Cardiac muscle cell (in vitro differentiated cells and primary cell): ENCODE data around the gene ABCC10. TPM values are rescaled to one million over a fixed set of nuclear protein-coding genes. Genes with fewer than 3 reads are reported as not detected.

Source experiments
- DNase-seq, 2 donors: peaks; one replicate each; pipeline versions ENCODE4 v3.0.0 to v3.0.0-alpha.2; 2010 to 2017; ENCODE audit warnings: low read depth in 1 of 2, low spot score in 1 of 2
- H3K27ac ChIP-seq: fragments of 200-600 bp; sonication (generic); 2 replicates; pipeline ENCODE4 v1.5.1; 2016
- H3K27me3 ChIP-seq: fragments of 200-600 bp; sonication (generic); 2 replicates; pipeline ENCODE4 v1.6.0; 2016; ENCODE audit warnings: control low read depth
- H3K36me3 ChIP-seq: fragments of 200-600 bp; sonication (generic); 2 replicates; pipeline ENCODE4 v1.5.1; 2016; ENCODE audit warnings: control low read depth
- H3K4me1 ChIP-seq: fragments of 200-600 bp; sonication (generic); 2 replicates; pipeline ENCODE4 v1.8.1; 2017; ENCODE audit warnings: low read depth, mild to moderate bottlenecking, mixed run types
- H3K4me3 ChIP-seq: fragments of 200-600 bp; sonication (generic); 2 replicates; pipeline ENCODE4 v1.5.1; 2016; ENCODE audit warnings: mild to moderate bottlenecking
- H3K9me3 ChIP-seq: fragments of 200-600 bp; sonication (generic); 2 replicates; pipeline ENCODE4 v1.5.1; 2017; ENCODE audit warnings: low read depth, mild to moderate bottlenecking, control low read depth
- polyA plus RNA-seq: library from polyadenylated mRNA; unstranded; fragments of >200 nt; fragmentation: Nextera tagmentation; extraction: Ambion mirVana; gene quantifications from 2 replicates; pipeline ENCODE4 v1.2.1, GENCODE V29; 2016
- total RNA-seq: library from RNA; depleted of rRNA; stranded (reverse); fragments of >200 nt; gene quantifications from 2 replicates; pipeline ENCODE4 v1.2.3, GENCODE V29; 2016
- TF ChIP-seq, protein P1 (sequence below): IDR thresholded peaks from 2 replicates; pipeline ENCODE4 v1.5.1; 2012; ENCODE audit warnings: low read depth, mild to moderate bottlenecking, low read length

Gene ABCC10
- total and polyA plus RNA-seq, 2 experiments from 2014 or later: 19.8 to 29.4 TPM

DNA sequence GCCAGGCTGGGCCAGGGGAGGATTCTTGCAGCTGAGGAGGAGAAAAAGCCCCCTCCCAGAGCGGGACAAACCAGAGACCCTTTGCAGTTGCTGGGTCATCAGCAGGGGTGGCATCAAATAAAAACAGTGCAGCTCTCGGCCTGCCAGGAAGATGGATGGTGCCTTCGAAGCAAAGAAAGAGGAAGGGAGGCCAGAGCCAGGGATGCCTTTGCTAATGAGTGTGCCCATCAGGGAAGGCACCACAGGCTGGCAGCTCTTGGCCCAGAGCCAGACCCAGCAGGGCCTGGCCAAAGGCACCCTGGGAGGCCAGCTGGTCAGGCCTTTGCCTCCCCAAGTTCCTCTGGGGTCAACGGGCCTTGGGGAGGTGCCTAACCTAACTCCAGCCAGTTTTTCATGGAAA lies 31.6 kb upstream of the ABCC10 start:
- no peak overlapping the region for H3K4me3 ChIP-seq
- H3K27me3 ChIP-seq: no peaks in the 10 kb centered on the region
- H3K36me3 ChIP-seq: no peaks in the 10 kb centered on the region
- TF ChIP-seq, protein P1, sequence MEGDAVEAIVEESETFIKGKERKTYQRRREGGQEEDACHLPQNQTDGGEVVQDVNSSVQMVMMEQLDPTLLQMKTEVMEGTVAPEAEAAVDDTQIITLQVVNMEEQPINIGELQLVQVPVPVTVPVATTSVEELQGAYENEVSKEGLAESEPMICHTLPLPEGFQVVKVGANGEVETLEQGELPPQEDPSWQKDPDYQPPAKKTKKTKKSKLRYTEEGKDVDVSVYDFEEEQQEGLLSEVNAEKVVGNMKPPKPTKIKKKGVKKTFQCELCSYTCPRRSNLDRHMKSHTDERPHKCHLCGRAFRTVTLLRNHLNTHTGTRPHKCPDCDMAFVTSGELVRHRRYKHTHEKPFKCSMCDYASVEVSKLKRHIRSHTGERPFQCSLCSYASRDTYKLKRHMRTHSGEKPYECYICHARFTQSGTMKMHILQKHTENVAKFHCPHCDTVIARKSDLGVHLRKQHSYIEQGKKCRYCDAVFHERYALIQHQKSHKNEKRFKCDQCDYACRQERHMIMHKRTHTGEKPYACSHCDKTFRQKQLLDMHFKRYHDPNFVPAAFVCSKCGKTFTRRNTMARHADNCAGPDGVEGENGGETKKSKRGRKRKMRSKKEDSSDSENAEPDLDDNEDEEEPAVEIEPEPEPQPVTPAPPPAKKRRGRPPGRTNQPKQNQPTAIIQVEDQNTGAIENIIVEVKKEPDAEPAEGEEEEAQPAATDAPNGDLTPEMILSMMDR: no peak
- H3K4me1 ChIP-seq: peaks cover 29% of the 10 kb centered on the region
- no peak for DNase-seq
- H3K9me3 ChIP-seq: no peaks in the 10 kb centered on the region
- no peak overlapping the region for H3K27ac ChIP-seq

DNA sequence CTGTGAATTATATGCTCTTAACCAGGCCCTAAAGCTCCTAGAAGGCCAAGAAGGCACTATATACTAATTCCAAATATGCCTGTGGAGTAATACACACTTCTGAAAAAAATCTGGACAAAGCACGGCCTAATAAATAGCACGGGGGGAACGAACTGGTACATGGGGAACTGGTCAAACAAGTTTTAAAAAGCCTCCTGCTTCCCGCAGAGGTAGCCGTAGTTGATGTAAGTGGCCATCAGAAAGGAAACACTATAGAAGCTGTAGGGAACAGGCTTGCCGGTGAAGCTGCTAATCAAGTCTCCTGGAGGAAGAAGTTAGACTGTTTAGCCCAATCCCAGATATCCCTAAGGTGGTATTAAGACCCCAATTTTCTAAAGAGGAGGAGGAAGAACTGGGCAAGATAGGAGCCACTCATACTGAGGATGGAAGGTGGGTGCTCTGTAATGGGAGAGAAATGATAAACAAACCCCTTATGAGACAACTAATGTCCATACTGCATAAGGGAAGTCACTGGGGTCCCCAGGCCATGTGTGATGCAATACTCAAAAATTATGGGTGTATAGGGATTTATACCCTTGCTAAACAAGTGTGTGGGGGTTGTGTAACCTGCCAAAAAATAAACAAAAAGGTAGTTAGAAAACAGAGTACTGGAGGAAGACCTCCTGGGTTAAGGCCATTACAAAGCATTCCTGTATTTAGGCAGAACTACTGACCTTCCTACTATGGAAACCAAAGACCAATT lies 30.8 kb upstream of the ABCC10 start:
- H3K36me3 ChIP-seq: no peaks in the 10 kb centered on the region
- H3K4me3 ChIP-seq: no peak overlapping the region
- no peak for DNase-seq
- no peak overlapping the region for H3K27ac ChIP-seq
- peaks cover 21% of the 10 kb centered on the region for H3K4me1 ChIP-seq
- no peaks in the 10 kb centered on the region for H3K27me3 ChIP-seq
- TF ChIP-seq, protein P1: no peak
- no peaks in the 10 kb centered on the region for H3K9me3 ChIP-seq

DNA sequence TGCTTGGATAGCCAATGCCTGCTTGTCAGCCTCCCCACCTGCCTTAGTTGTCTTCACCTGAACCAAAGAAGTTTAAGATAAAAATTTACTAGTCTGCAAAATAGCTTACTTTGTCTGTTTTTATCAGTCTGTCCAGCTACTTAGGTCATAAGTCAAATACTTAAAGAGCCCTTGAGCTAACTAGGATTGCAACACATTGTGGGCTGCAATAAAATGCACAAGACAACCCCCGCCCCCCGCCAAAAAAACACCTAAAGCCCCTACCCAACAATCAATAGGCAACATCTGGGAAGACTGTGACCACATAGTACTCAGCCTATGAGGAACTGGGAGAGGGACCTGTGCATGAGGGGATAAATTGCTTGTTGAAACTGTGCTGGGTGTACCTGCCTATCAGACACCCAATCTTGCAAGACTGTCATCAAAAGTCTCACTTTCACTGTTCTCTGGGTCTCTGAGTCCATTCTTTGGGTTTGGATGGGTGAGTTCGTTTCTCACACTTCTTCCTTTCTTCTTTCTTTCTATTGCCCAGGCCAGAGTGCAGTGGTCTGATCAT lies 27.3 kb upstream of the ABCC10 start:
- Histone ChIP-seq H3K4me1 (no peaks in the 10 kb centered on the region), H3K4me3 (no peak overlapping the region), H3K36me3 (no peaks in the 10 kb centered on the region), H3K27ac (no peak overlapping the region), H3K27me3 (peaks cover 5% of the 10 kb centered on the region), H3K9me3 (no peaks in the 10 kb centered on the region)
- TF ChIP-seq, protein P1: no peak
- DNase-seq: no peak

DNA sequence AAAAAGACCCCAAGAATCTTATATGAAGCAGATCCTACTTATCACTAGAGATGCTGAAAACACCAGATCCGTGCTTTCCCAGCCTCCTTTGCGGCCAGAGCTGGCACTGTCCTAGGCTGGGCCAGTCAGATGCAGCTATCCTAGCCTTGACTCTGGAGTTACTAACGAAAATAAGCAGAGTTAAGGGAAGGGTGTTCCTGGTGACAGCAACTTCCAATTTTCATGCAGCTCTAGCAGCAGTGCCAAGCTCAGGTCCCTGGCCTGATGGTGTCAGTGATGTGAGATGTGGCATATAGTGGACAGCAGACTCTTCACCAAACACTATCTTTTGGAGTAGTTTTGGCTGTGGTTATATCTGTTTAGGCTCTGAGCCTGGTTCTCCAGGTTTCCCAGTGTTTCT lies 25.6 kb upstream of the ABCC10 start:
- DNase-seq: no peak

DNA sequence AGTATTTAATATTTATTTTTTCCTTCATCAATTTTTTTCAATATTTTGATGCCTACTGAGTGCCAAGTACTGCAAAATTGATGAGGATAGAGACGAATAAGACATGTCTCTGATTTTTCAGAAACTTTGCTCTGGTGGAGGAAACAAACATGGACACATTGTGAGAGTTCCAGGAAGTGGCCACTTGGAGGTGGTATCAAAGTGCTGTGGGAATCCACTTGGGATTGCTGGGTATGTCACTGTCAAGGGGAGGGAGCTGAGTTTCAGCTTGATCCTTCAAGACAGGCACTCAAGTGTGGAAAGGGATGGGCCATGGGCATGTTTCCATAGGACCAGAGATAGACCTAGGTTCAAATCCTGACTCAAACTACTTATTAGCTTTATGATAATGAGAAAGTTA lies 24.5 kb upstream of the ABCC10 start:
- Histone ChIP-seq H3K36me3 (no peaks in the 10 kb centered on the region), H3K4me1 (no peaks in the 10 kb centered on the region), H3K4me3 (no peak overlapping the region), H3K9me3 (no peaks in the 10 kb centered on the region), H3K27ac (no peak overlapping the region), H3K27me3 (peaks cover 5% of the 10 kb centered on the region)
- no peak for DNase-seq
- TF ChIP-seq, protein P1: no peak

More for the DNA sequence above, 25.6 kb upstream of the ABCC10 start:
- Histone ChIP-seq H3K4me1 (no peaks in the 10 kb centered on the region), H3K9me3 (no peaks in the 10 kb centered on the region), H3K27ac (no peak overlapping the region), H3K36me3 (no peaks in the 10 kb centered on the region), H3K27me3 (peaks cover 5% of the 10 kb centered on the region), H3K4me3 (no peak overlapping the region)
- TF ChIP-seq, protein P1: no peak
